Liver (tissue), 3 donors: ENCODE results near the gene HSDL2.
"Not testable (repeated sequence)": the region's sequence is repeated elsewhere in the genome, so short reads cannot be mapped to it uniquely, and the experiment has no call there.

Experiments used
- ATF3 ChIP-seq: IDR thresholded peaks from 2 replicates; pipeline ENCODE4 v1.6.1; 2016; ENCODE audit warnings: antibody characterized with exemption
- FOXA1 ChIP-seq: IDR thresholded peaks from 2 replicates; pipeline ENCODE4 v1.6.1; 2016; ENCODE audit warnings: antibody characterized with exemption
- GABPA ChIP-seq, 2 donors: IDR thresholded peaks in 1 of 2; conservative IDR thresholded peaks in 1 of 2; 2 replicates each; pipeline ENCODE4 v1.6.1; 2016; ENCODE audit warnings: antibody characterized with exemption in 2 of 2, mild to moderate bottlenecking in 1 of 2, moderate library complexity in 1 of 2
- HNF4A ChIP-seq, 2 donors: conservative IDR thresholded peaks; 2 replicates each; pipeline ENCODE4 v1.6.1; 2016; ENCODE audit warnings: antibody characterized with exemption in 2 of 2, mild to moderate bottlenecking in 2 of 2
- JUND ChIP-seq, 2 donors: IDR thresholded peaks; 2 replicates each; pipeline ENCODE4 v1.6.1; 2016; ENCODE audit warnings: antibody characterized with exemption in 2 of 2
- RAD21 ChIP-seq, 2 donors: IDR thresholded peaks; 2 replicates each; pipeline ENCODE4 v1.6.1; 2016; ENCODE audit warnings: antibody characterized with exemption in 2 of 2, mild to moderate bottlenecking in 2 of 2
- RXRA ChIP-seq, 2 donors: IDR thresholded peaks; 2 replicates each; pipeline ENCODE4 v1.6.1; 2017 to 2018; ENCODE audit warnings: antibody characterized with exemption in 2 of 2, mild to moderate bottlenecking in 1 of 2
- SP1 ChIP-seq: IDR thresholded peaks from 2 replicates; pipeline ENCODE4 v1.6.1; 2018; ENCODE audit warnings: antibody characterized with exemption, mild to moderate bottlenecking
- TAF1 ChIP-seq: conservative IDR thresholded peaks from 2 replicates; pipeline ENCODE4 v1.6.1; 2016; ENCODE audit warnings: antibody characterized with exemption, mild to moderate bottlenecking
- YY1 ChIP-seq: IDR thresholded peaks from 2 replicates; pipeline ENCODE4 v1.6.1; 2016; ENCODE audit warnings: antibody characterized with exemption, mild to moderate bottlenecking
- TF ChIP-seq, protein P1 (sequence below): fragments of 150-350 bp; IDR thresholded peaks from 2 replicates; pipeline ENCODE4 v1.5.1; 2017; ENCODE audit warnings: improper control_type of control experiment, low read depth, low read length; ENCODE audit not compliant: missing input control
- TF ChIP-seq, protein P2 (sequence below): IDR thresholded peaks from 2 replicates; pipeline ENCODE4 v1.6.1; 2016; ENCODE audit warnings: antibody characterized with exemption, mild to moderate bottlenecking
- TF ChIP-seq, protein P3 (sequence below): IDR thresholded peaks from 2 replicates; pipeline ENCODE4 v1.6.1; 2016; ENCODE audit warnings: antibody characterized with exemption
- donor health status: healthy.
- donor health status: healthy.

DNA sequence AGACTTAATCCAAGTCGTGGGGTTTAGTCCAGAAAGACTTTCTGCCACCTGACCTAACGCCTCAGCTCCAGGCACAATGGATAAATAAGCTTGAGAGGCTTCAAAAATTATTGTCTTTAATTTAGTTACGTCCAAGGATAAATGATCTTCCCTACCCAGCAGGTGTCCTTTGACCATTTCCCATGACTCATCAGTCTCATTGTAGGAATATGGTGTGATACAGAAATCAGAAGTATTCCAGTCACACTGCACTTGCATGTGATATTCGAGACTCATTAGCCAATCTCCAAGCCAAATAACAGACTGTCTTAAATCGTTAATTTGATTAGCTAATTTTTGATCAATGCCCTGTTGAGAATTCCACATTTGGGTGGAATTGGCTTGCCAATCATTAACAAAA is 13.2 kb downstream of the HSDL2 start:
- TF ChIP-seq, protein P1, sequence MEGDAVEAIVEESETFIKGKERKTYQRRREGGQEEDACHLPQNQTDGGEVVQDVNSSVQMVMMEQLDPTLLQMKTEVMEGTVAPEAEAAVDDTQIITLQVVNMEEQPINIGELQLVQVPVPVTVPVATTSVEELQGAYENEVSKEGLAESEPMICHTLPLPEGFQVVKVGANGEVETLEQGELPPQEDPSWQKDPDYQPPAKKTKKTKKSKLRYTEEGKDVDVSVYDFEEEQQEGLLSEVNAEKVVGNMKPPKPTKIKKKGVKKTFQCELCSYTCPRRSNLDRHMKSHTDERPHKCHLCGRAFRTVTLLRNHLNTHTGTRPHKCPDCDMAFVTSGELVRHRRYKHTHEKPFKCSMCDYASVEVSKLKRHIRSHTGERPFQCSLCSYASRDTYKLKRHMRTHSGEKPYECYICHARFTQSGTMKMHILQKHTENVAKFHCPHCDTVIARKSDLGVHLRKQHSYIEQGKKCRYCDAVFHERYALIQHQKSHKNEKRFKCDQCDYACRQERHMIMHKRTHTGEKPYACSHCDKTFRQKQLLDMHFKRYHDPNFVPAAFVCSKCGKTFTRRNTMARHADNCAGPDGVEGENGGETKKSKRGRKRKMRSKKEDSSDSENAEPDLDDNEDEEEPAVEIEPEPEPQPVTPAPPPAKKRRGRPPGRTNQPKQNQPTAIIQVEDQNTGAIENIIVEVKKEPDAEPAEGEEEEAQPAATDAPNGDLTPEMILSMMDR, result not testable (repeated sequence)
- TF ChIP-seq, protein P2, sequence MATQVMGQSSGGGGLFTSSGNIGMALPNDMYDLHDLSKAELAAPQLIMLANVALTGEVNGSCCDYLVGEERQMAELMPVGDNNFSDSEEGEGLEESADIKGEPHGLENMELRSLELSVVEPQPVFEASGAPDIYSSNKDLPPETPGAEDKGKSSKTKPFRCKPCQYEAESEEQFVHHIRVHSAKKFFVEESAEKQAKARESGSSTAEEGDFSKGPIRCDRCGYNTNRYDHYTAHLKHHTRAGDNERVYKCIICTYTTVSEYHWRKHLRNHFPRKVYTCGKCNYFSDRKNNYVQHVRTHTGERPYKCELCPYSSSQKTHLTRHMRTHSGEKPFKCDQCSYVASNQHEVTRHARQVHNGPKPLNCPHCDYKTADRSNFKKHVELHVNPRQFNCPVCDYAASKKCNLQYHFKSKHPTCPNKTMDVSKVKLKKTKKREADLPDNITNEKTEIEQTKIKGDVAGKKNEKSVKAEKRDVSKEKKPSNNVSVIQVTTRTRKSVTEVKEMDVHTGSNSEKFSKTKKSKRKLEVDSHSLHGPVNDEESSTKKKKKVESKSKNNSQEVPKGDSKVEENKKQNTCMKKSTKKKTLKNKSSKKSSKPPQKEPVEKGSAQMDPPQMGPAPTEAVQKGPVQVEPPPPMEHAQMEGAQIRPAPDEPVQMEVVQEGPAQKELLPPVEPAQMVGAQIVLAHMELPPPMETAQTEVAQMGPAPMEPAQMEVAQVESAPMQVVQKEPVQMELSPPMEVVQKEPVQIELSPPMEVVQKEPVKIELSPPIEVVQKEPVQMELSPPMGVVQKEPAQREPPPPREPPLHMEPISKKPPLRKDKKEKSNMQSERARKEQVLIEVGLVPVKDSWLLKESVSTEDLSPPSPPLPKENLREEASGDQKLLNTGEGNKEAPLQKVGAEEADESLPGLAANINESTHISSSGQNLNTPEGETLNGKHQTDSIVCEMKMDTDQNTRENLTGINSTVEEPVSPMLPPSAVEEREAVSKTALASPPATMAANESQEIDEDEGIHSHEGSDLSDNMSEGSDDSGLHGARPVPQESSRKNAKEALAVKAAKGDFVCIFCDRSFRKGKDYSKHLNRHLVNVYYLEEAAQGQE, result not testable (repeated sequence)
- TF ChIP-seq RAD21 (IDR thresholded peaks at IDR 0.05); SP1; GABPA (IDR thresholded peaks at IDR 0.05 in 1 of 2, conservative IDR thresholded peaks at IDR 0.05 in 1 of 2); TAF1; FOXA1; YY1; ATF3: not testable (repeated sequence)
- TF ChIP-seq RXRA (IDR thresholded peaks at IDR 0.05), result peak in 1 of 2 donors; percentile 41
- TF ChIP-seq, protein P3, sequence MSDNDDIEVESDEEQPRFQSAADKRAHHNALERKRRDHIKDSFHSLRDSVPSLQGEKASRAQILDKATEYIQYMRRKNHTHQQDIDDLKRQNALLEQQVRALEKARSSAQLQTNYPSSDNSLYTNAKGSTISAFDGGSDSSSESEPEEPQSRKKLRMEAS, result not testable (repeated sequence)
- TF ChIP-seq JUND (IDR thresholded peaks at IDR 0.05), result peak in 1 of 2 donors; percentile 62
- TF ChIP-seq HNF4A (conservative IDR thresholded peaks at IDR 0.05), result peak in 1 of 2 donors; percentile 48
